Measurements from ENCODE around the gene PIK3R6.

Gene PIK3R6

DNA sequence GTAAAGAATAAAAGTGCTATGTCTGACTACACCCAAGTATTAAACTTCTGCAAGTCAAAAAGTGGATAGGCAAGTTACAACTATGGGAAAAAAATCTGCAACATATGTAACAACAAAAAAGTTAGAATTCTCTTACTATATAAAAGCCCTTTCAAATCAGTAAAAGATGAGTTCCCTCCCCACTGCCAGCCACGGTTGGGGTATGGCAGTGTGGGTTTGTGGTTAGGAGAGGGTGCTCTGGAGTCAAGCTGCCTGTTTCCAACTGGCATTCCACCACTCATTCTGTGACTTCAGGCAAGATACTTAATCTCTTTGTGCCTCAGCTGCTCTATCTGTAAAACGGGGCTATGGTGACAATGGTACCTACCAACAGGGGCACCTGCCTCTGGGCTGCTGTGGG is 41.7 kb downstream of the PIK3R6 start:
- H3K27ac ChIP-seq: no peak overlapping the region
- TF ChIP-seq, protein P1, sequence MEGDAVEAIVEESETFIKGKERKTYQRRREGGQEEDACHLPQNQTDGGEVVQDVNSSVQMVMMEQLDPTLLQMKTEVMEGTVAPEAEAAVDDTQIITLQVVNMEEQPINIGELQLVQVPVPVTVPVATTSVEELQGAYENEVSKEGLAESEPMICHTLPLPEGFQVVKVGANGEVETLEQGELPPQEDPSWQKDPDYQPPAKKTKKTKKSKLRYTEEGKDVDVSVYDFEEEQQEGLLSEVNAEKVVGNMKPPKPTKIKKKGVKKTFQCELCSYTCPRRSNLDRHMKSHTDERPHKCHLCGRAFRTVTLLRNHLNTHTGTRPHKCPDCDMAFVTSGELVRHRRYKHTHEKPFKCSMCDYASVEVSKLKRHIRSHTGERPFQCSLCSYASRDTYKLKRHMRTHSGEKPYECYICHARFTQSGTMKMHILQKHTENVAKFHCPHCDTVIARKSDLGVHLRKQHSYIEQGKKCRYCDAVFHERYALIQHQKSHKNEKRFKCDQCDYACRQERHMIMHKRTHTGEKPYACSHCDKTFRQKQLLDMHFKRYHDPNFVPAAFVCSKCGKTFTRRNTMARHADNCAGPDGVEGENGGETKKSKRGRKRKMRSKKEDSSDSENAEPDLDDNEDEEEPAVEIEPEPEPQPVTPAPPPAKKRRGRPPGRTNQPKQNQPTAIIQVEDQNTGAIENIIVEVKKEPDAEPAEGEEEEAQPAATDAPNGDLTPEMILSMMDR (conservative IDR thresholded peaks at IDR 0.05): no peak

DNA sequence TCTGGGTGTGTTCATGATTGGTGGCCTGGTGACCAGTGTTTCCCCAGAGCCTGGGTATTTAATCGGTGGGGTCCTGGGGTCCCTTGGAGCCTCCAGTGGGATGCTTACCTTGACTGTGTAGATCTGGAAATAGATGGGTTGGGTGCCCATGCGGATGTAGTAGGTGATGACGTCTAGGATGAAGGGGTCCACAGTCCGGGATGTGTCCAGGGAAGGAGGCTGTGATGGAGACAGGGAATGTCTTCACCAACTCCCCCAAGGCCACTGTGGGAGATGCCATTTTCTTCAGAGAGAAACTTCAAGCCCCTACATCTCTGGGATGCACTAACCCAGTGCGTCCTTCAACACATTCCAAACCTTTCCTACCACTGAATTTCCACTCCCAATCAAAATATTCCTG is 44.2 kb downstream of the PIK3R6 start:
- no peak overlapping the region for H3K27ac ChIP-seq
- TF ChIP-seq, protein P1 (conservative IDR thresholded peaks at IDR 0.05): no peak

DNA sequence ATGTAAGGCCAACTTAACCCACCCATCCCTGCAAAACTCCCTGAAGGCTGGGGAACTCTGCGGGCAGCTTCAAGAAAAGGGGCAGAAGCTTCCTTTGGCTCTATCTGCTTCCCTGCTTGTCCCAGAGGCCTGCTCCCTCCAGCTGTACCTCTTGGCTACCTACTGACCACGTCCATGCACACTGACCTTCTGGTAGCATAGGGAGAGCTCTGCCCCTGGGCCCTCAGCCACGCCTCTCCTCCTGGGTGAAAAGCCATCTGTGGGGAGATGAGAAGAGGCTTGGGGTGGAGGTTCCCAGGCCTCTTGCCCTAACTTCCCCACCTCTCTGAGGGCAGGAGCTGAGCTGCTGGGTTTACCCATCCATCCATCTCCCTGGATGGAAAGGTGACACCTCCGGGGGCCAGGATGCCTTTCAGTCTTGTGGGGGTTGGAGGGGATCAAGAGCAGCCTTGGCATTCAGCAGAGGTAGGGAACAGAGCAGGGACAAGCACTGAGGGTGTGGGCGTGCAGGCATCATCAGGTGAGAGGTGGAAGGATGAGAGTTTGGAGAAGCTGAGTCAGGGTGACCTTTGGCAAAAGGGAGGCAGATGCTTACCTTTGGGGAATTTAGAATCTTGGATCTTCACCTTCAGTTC is 45.0 kb downstream of the PIK3R6 start:
- H3K27ac ChIP-seq: no peak overlapping the region
- TF ChIP-seq, protein P1 (conservative IDR thresholded peaks at IDR 0.05): no peak

DNA sequence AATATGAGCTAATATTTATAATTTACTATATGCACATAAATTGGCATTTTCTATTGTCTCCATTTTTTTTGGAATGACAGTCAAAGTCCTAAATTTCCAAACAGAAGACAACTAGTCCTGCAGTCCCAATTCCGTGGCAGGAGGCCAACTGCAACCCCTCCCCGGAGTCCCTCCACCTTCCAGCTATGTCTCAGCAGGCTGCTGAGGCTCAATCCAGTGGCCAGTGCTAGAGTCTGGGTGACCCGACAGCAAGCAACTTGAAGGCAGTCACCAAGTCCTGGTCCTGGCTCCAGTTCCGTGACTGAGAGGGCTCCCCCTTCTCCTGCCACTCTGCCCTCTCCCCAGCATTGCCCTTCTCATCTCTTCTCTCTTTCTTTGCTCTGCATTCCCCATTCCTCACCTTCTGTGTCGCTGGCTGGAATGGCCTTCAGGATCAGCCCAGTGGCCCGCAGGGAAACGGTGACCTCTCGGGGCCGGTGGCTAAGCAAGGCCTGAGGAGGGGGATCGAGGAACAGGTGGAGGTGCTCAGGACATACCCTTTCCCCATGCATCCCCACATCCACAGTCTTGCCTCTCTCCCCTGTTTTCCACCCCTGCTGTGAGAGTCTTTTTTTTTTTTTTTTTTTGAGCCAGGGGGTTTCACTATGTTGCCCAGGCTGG is 45.9 kb downstream of the PIK3R6 start:
- no peak overlapping the region for H3K27ac ChIP-seq
- TF ChIP-seq, protein P1 (conservative IDR thresholded peaks at IDR 0.05): no peak

DNA sequence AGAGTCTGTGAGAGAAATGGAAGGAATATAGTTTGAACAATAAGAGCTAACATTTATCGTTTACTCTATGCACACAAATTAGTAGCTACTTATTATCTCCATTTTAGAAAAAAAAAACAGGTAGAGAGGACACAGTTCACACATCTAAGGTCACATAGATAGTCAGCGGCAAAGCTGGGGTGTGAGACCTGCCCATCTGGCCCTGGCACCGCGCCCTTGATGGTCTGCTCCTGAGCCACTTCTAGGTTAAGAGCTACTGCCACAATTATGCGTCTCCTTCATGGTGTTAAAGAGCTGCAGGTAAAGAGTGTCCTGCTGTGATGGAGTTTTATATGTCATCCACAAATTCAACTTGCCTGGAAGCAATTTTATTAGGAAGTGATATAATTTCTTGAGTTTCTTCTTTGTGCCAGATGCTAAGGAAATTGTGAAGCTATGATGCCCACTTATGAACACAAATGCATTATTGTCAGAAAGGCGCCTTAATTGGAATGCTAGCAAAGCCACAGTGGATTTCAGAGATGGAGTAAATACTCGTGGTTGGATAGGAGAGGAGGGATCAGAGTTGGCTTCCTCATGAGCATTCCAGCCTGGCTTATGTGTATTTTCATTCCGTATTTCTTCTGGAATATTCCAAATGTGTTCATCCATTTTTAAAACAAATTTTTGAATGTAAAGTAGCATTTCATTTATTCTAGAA is 47.0 kb downstream of the PIK3R6 start:
- no peak overlapping the region for H3K27ac ChIP-seq

DNA sequence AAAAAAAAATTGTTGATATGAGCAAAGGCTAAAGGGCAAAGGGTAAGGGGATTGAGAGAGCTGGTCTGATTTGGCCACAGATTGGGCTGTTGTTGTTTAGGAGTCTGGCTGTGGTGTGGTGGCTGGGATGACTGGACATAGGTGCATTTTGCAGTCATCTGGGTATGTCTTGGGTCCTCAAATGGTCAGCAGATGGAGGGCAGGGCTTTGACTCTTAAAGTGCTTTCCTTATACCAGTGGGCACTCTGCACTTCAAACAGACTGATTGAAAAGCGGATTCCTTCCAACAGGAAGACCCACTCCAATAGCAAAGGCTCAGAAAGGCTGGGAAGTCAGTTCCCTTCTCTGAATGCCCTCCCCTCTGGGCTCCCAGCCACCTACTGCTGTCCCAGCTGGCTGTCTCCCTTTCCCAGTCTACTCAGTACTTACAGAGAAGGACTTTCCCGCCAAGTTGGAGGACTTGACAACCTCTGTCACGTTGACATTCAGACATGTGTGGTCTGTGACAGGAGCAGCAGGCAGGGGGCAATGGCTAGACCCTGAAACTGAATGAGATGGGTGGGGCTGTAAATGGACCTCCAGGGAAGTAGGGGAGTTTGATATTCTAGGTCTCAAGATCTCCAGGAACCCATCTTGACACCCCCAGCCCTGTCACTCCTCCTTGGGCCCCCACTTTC is 48.7 kb downstream of the PIK3R6 start:
- H3K27ac ChIP-seq: no peak overlapping the region
- TF ChIP-seq, protein P1 (conservative IDR thresholded peaks at IDR 0.05): no peak

More for the DNA sequence above, 47.0 kb downstream of the PIK3R6 start:
- TF ChIP-seq, protein P1 (conservative IDR thresholded peaks at IDR 0.05): no peak

DNA sequence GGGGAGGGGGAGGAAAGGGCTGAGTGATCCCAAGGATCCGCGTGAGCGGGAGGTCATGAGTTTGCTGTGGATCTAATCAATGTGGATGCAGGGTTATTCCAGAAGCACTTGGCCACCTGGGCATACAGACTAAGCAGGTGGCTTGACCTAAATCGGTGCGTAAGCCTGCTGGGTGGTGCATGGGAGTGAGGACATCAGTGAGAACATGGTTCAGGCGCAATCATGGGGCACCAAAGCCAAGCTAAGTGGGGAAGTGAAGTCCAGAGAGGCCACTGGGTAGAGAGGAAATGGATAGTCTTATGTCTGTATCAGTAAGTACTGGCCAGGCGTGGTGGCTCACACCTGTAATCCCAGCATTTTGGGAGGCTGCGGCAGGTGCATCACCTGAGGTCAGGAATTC is 49.4 kb downstream of the PIK3R6 start:
- no peak overlapping the region for H3K27ac ChIP-seq
- TF ChIP-seq, protein P1 (conservative IDR thresholded peaks at IDR 0.05): no peak
